Cortex of kidney (tissue), 1 donor: Measurements from ENCODE around the gene DMD.
"Not testable (repeated sequence)": the region's sequence is repeated elsewhere in the genome, so short reads cannot be mapped to it uniquely, and the experiment has no call there.

Experiments used
- DNase-seq: peaks from one replicate; lab custom pipeline; 2025; lab: John Stamatoyannopoulos, UW

DMD gene

DNA sequence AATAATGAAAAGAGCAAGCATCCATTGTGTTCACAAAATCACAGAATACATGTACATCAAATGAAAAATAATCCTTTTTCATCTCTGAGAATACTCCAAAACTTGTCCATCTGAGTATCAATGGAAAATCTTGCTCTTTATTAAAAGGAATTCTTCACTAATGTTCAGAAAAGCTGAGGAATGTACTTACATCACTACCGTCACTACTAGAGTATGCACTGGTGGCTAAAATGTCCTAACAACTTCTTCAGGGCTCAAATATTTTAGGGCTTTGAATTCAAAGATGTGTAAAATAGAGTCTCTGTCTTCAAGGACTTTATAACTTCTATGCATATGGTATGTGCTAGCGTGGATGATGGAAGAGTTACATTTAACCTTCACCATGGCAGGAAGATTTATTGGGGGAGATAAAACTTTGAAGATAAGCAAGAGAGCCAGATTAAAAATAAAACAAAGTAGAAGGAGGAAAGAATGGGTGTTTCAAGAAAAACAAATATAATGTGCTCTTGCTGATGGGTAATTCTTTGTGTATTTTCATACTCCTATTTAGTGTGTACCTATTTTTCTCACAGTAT, 55.1 kb downstream of the DMD start:
- DNase-seq = no peak

DNA sequence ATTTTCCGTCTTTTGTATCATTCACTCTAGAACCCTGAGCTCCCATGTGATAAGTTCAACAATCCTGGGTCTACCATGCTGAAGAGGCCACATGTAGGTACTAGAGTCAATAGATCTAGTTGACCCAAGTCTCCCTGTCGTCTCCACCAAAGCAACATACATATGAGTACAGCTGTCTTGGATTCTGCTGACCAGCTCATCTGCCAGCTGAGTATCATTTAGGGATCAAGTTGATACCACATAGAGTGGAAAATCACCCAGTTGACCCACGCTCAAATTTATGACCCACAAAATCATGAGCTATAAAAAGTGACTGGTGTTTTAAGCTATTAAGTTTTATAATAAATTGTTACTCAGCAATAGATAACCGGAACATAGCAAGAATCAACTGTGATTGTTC, 61.8 kb downstream of the DMD start:
- no peak for DNase-seq

DNA sequence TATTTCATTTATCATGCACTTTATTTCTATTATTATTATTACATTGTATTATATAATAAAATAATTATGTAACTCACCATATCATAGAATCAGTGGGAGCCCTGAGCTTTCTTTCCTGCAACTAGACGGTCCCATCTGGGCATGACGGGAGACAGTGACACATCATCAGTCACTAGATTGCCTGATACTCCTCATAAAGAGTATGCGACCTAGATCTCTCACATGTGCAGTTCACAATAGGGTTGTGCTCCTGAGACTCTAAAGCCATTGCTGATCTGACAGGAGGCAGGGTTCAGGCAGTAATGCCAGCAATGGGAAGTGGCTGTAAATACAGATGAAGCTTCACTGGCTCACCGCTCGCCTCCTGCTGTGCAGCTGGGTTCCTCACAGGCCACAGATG, 62.3 kb downstream of the DMD start:
- DNase-seq = no peak

DNA sequence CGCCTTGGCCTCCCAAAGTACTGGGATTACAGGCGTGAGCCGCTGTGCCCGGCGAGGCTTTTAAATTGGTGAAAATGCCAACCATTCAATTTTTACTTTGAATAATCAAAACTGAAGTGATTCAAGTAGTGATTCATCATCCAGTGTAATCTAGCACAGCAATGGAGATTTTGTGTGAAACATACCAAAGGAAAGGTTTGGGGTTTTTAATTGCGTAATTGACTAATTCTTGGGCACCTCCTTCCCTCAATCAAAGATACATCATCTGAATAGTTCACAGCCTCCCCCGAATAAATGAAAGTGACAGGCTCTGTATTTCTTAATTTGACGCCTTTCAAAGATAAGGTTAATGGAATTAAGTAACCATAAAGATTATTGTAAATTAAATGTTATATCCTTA, 69.0 kb downstream of the DMD start:
- no peak for DNase-seq

DNA sequence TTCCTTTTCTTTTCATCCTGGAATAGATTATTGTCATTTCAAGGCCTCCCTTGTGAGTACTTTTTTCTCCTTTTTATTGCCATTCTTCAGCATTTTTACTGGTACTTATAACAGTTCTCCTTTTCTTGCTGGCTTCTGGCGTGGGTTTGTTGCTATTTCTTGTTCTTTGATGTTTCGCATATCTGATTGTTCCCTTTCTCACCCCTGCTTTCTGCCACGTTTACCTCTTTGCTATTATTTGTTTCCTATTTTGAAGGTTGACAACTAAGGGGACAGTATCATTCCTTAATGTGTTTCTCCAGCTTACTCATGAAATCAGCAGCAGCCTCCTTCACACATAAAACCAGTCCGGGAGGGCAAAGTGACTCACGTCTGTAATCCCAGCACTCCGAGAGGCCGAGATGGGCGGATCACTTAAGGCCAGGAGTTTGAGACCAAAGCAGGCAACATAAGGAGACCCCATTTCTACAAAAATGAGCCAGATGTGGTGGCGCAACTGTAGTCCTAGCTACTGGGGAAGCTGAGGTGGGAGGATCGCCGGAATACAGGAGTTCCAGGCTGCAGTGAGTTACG, 72.6 kb downstream of the DMD start:
- DNase-seq = no peak

DNA sequence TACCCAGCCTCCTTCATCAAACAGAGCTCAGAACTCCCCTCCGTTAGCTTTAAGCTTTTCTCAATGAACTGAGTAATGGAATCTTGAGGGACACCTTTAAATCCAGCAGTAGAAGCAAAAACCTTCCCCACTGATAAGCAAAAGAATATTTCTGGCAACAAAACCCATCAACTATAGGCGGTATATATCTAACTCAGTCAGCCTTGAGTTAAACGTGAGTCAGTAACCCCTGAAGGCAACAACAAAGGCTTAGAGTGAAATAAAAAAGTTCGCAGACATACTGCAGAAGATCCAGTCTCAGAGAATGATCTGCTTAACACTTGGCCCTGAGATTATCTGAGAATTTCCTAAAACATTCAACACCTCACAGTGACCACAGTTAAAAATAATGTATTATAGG, 77.2 kb downstream of the DMD start:
- DNase-seq = no peak

DNA sequence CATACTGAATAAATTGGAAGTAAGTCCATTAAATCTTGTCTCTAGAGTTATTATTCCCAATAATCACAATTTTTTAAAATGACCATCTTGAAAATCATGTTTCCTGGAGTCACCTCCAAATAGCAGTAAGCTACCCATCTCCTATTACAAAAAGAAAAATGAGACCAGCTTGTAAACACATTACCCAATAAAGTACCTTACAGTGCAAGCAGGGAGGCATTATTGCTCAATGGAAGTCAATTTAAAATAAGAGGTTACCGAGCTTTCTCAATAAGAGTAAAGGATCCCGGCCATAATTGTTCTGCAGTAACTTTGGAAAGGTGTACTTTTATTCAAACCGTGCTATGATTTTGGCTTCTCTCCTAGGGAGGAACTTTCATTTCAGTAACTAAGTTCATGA, 78.0 kb downstream of the DMD start:
- no peak for DNase-seq

DNA sequence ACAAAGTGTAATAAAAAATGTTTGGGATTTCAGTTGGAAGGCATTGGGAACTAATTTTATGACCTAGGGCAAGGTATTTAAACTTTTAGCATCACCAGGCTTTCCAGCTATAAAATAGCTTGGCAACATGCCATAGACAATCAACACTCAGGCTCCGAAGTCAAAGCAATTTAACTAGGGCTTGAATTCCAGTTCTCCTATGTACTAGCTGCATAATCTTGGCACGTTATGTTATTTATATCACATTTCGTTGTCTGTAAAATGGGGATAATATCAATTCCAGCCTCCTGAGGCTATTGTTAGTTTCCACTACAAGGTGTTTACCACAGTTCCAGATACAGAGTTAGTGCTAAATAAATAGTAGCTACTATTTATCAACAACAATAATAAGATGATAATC, 78.8 kb downstream of the DMD start:
- no peak for DNase-seq

DNA sequence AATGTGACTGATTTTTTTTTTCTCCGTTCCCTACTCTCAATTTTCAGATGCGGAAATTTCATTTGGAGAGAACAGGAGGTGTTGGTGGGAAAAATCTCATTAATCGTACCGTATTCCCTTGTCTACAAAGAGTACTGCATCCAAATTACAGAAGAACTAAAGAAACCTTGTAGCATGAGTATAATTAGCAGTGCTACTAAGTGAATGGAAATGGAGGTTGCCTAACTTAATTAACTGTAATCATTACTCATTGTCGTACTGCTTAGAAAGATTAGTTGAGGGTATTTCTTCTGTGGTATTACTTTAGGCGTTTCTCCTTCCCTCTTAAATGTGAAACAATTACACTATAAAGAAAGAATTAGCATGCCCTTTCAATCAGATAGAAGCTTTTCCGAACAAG, 81.7 kb downstream of the DMD start:
- no peak for DNase-seq

DNA sequence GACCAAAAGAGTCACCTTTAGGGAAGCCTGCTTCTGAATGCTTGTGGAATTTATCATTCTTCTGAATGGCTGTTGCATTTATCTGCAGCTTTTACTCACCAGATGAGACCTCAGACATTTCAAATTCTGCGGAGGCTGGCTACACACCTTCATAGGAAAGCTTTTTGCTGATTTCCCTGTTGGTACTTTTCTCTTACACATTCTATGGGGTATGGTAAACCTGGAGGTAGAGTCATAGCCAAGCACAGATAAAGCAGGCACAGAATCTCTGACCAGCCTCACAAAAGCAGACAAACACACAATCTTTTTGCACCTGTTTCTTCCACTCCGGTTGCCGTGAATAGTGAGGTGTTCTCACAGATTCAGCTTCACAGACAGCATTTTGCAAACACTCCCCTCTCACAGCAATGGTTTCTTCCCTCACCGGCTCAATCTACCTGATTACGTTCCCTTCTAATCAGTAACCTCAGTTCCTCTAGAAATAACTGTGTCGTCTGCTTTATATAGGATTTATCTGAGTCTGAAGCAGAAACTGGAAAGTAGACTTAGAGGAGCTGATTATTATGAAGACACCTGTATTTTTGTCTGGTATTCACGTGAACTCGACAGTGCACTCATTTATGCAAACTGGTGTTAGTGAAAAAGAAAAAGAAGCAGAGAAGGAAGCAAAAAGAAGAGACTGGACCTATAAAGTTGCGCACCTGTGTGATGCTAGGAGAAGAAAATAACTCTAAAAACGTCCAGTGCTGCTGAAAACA, 83.1 kb downstream of the DMD start:
- DNase-seq = no peak

DNA sequence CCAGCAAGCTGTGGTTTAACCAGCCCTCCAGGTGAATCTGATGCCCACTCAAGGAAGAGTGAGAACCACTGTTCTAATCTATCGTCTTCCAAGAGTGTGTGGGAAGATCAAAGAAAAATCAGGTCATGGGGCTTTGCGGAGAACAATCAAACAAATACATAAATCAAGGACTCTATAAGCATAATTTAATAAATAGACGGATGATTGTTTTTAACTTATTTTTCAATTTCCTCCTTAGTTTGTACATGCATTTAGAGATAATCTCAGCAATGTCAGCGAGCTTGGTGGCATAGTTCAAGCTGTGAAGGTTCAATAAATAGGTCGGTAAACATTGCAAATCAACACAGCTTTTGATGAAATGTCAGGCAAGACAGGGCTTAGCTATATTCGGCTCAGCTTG, 84.9 kb downstream of the DMD start:
- DNase-seq = no peak

DNA sequence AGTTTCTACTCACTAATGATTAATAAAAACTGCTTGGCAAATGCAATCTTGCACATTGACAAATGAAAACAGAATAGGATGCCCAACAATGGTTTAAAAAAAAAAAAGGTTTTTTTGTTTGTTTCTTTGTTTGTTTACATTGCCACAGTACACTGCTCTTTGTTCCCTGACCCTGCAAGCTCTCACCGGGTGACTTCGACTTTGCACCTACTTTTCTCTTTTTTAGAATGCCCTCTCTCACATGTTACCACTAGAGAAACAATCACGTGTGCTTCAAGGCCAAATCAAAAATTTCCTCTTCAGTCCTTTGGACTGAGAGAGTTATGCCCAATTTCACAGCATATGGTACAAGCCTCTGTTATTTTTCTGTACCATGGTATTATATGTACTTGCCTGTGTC, 101.5 kb downstream of the DMD start:
- DNase-seq = no peak

DNA sequence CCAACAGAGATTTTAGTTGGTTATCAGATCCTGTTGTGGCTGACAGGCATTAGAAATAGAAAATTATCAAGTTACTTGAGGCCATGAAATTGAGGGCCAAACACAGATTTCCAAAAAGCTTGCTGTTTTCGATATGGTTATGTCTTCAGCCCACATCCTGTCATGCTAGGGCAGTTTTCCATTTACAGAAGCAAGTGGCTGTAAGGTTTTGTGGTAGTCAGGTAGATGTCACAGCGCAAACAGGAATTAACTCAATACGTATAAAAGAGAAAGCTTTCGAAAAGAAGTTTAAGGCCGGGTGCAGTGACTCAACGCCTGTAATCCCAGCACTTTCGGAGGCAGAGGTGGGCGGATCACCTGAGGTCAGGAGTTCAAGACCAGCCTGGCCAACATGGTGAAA, 104.6 kb downstream of the DMD start:
- no peak for DNase-seq

DNA sequence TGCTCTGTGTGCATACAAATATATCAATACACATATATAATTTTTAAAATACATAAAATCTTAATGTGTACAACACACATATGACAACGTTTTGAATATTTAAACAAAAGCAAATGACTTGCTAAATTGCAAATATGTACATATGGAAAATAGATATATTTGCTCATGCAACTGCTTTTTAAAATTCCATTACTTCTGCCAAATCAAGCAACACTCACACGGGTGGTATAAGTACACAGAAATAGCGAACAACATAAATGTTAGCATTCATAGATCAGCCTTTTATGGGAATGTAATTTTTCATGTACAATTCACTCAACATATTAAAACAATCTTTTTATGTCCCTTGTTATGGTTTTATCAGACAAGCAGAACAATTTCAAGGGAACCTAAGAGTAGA, 116.3 kb downstream of the DMD start:
- no peak for DNase-seq

DNA sequence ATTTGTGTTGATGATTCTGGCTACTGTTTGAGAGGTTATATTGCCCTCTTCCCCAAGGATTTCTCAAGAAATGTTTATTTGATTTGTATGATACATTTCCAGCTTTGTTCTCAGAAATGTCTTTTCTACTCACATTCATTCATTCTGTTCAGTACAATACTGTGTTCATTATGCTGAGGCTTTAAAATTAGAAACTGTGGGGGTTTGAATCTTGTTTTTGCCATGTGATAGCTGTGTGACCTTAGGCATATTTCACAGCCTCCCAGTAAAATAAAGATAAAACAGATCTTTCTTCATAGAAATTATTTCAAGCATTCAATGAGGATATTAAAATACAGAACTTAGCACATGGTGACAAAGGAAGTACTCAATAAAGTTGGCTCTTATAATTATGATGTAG, 123.9 kb downstream of the DMD start:
- DNase-seq = no peak

DNA sequence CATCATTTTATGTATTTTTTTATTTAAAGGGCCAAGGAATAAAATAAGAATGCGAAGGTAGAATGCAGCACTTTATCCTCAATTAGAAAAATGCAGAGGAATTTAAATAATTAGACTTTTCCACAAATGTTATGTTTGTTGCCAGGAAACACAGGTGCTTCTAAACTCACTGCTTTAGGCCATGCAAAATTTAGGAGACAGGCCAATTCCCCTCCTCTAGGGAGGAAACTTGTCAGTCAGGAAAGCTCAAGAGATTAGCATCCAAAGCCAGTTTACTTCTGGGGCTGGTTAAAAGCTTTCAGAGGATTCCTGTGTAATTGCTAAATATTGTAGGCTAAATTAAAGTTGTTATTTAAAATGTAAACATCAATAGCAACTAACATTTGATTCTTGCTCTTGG, 124.5 kb downstream of the DMD start:
- no peak for DNase-seq

DNA sequence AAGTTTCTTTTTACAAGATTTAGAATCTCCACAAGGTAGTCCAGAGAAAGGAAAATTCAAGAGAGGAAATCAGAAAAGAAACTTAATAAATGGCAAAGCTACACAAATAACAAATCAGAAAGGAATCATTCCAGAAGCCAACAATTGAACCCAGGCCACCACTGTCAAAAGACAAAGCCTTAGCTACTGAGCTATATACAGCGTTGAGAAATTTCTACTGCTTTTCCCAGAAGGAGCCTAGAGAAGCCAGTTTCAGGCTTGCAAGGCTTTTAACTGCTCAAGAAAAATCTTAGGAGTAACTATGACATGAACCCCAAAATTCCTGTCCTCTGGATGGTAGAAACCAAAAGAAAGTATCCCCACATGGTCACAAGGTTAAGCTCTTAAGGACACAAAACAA, 129.0 kb downstream of the DMD start:
- no peak for DNase-seq

DNA sequence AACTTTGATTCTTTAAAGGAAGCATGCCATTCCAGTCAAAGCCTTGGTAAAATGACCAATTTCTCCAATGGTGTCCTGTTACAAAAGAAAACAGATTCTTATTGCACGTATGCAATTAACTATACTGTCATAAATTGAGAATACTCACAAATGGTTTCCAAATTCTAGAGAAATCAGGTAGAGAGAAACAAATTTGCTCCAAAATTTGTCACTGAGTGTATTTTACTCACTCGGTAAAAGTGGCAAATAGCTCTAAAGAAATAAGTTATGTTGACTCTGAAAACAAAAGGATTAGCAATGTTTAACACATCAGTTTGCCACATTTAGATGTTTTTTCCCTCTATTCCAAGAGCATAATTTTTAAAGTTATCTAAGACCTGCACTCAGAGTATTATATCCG, 133.1 kb downstream of the DMD start:
- DNase-seq = no peak

DNA sequence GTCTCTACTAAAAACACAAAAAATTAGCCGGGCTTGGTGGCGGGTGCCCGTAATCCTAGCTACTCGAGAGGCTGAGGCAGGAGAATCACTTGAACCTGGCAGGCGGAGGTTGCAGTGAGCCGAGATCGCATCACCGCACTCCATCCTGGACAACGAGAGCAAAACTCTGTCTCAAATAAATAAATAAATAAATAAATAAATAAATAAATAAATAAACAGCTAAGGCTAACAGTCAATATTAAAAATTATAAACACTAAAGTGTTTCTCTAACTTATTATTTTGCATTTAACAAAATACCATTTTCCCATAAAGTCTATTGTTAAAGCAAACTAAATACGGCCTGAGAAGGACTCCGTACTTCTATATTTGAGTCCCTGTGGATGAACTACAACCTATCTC, 137.7 kb downstream of the DMD start:
- DNase-seq = not testable (repeated sequence)

DNA sequence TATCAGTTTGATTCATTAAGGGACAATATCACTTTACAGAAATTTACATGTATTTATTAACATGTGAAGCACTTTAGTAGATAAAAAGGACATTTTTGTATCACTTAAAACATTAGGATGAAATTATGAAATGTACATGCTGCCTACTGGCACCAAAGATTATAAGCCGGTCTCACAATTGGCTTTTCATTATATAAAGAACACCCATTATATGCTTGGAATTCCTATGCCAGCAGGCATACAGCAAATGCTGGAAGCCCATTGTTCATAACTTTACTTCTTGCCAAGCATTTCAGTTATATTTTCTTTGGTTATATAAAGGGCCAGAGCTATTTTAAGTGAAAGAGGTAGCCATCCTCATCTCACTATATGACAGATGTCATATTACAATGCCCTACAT, 145.9 kb downstream of the DMD start:
- DNase-seq = no peak

DNA sequence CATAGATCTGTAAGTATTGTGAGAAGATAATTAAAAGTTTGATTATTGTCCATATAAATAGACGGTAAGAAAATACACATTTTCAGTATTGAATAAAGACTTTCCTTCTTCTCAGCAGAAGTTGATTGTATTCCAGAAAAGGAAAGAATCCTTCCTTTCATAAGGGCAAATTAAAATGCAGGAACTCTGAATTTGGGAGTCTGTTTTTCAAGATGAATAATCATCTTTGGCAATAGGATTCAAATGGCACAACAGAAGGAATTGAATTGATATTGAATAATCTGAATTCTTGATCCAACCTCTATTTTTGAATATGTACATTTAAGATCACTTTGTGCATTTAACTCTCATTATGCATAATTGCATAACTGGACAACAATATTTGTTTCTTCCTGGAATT, 149.3 kb downstream of the DMD start:
- DNase-seq = no peak

DNA sequence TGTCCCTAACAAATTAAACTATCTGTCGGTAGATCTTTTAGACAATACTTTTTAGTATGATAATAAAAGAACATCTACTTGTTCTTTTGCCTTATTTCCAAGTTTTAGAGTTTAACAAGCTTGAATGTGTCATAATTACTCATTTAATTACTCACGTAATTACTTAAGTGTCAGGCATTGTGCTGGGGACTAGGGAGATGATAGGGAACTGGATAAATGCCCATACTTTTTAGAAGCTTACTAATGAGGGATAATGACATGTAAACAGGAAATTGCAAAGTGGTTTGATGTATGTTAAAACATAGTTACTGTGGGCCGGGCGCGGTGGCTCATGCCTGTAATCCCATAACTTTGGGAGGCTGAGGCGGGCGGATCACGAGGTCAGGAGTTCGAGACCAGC, 158.3 kb downstream of the DMD start:
- DNase-seq = no peak

DNA sequence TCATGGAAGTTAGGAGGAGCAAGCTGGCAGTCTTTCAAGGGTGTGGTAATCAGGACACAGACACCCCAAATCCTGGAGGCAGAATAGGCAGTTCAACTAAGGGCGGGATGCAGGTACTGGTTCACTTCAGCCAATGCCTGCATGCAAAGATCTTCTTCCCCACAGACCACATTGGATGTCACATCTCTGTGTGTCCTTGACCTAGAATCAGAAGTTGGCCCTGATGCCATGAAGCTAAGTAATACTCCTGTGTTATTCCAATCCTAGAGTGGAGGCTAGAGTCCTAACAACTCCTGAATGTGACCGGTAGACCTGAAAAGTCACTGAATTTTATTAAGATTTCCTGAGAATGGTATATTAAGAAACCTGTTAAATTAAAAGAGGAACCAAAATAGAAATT, 165.5 kb downstream of the DMD start:
- no peak for DNase-seq

DNA sequence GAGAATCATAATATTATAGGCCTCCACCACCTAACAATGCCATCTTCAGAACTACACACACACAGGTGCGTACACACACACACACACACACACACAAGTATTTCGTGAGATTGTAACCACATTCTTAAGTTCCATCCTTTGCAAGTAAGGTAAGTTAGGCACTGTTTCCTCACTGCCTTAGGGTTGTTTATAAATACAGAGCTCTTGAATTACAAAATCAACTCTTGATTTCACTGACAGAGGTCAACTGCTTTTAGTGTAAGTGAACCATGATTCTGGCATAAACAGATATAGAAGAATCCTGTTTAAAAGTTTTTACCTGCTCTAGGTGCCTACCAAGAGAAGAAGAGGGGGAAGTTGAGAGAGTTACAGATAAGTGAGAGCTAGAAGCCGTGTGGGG, 166.1 kb downstream of the DMD start:
- DNase-seq = no peak
